Calu3 (cell line): ENCODE data around the gene EFNA4. TPM values are rescaled to one million over a fixed set of nuclear protein-coding genes. Genes with fewer than 3 reads are reported as not detected.

Experiments used
- BruUV-seq: library from RNA; stranded (reverse); fragments of 400-500 nt; replicated peaks from 2 replicates; lab custom pipeline; 2021; lab: Mats Ljungman, UMichigan
- CTCF ChIA-PET: fragments of 300-600 bp; sonication (Branson Sonifier 250); formaldehyde crosslinking; loops from one replicate; lab custom pipeline; 2022; ENCODE audit warnings: antibody characterized with exemption; lab: Charles Lee
- DNase-seq: peaks from one replicate; pipeline ENCODE4 v3.0.0; 2022
- H3K27ac Mint-ChIP-seq: one replicate; pipeline ENCODE4 v1.8.0; 2022; ENCODE audit warnings: mixed read lengths; ENCODE audit not compliant: unreplicated experiment
- H3K27me3 Mint-ChIP-seq: one replicate; pipeline ENCODE4 v1.8.0; 2022; ENCODE audit warnings: mixed read lengths; ENCODE audit not compliant: unreplicated experiment
- H3K36me3 Mint-ChIP-seq: one replicate; pipeline ENCODE4 v1.8.0; 2022; ENCODE audit warnings: mild to moderate bottlenecking, moderate library complexity, mixed read lengths; ENCODE audit not compliant: insufficient read depth, unreplicated experiment
- H3K4me1 Mint-ChIP-seq: one replicate; pipeline ENCODE4 v1.8.0; 2022; ENCODE audit warnings: mild to moderate bottlenecking, low read depth, mixed read lengths; ENCODE audit not compliant: unreplicated experiment
- H3K4me3 Mint-ChIP-seq: one replicate; pipeline ENCODE4 v1.8.0; 2022; ENCODE audit warnings: mild to moderate bottlenecking, low read depth, moderate library complexity, mixed read lengths; ENCODE audit not compliant: unreplicated experiment
- H3K9me3 Mint-ChIP-seq: one replicate; pipeline ENCODE4 v1.8.0; 2022; ENCODE audit warnings: low read depth, mixed read lengths; ENCODE audit not compliant: unreplicated experiment
- CTCF ChIP-seq: fragments of 200-600 bp; IDR thresholded peaks from one replicate; pipeline ENCODE4 v1.8.0; 2022; ENCODE audit warnings: antibody characterized with exemption; ENCODE audit not compliant: unreplicated experiment
- intact Hi-C: fragments of 100-400 bp; cut with micrococcal nuclease; formaldehyde crosslinking; loops from one replicate; pipeline ENCODE4 v1.10.0; 2022; ENCODE audit not compliant: unreplicated experiment
- total RNA-seq: library from RNA; stranded (reverse); gene quantifications from 2 replicates; pipeline ENCODE4 v1.2.3, GENCODE V29; 2022

The EFNA4 gene
- total RNA-seq, 1 experiment from 2014 or later, result 13.9 TPM

- no peak overlapping the region for H3K27ac Mint-ChIP-seq
- CTCF ChIA-PET, result interaction anchor here (1.5 to 1.9 kb wide), 2 partner anchors 73 to 78 kb away, joined by 7 to 8 read pairs; partner anchors contain the start of gene KRTCAP2
- intact Hi-C loops, result loop anchor here (1.0 to 5.0 kb wide), 2 partner anchors 33 to 74 kb away; partner anchors contain the start of gene EFNA1
Observed at GRCh38 chr1:155094622-155094948, 31.0 kb downstream of the EFNA4 start.

GRCh38 chr1:155099331-155099730 lies 35.8 kb downstream of the EFNA4 start:
- no peak for TF ChIP-seq CTCF
- no peak for DNase-seq
- Mint-ChIP-seq H3K36me3 (no peaks in the 10 kb centered on the region), H3K27ac (no peak overlapping the region), H3K4me1 (peaks cover 3% of the 10 kb centered on the region), H3K9me3 (no peaks in the 10 kb centered on the region), H3K4me3 (no peak overlapping the region), H3K27me3 (peaks cover 19% of the 10 kb centered on the region)
- BruUV-seq, result no TSS peak
- CTCF ChIA-PET, result interaction anchor here (0.6 to 0.7 kb wide), 5 partner anchors 39 to 963 kb away, joined by 3 to 8 read pairs (median 4); no protein-coding TSS in a partner anchor
- intact Hi-C loops, result no loop called here

More at GRCh38 chr1:155094622-155094948, 31.0 kb downstream of the EFNA4 start:
- no peaks in the 10 kb centered on the region for H3K9me3 Mint-ChIP-seq
- H3K4me1 Mint-ChIP-seq, result peaks cover 10% of the 10 kb centered on the region
- H3K27me3 Mint-ChIP-seq, result peaks cover 16% of the 10 kb centered on the region
- no peak overlapping the region for H3K4me3 Mint-ChIP-seq
- no peak for DNase-seq
- no peaks in the 10 kb centered on the region for H3K36me3 Mint-ChIP-seq
- TF ChIP-seq CTCF, result no peak
- BruUV-seq, result no TSS peak

GRCh38 chr1:155103325-155103724 lies 39.8 kb downstream of the EFNA4 start:
- Mint-ChIP-seq H3K4me1 (no peaks in the 10 kb centered on the region), H3K4me3 (no peak overlapping the region), H3K27ac (no peak overlapping the region), H3K36me3 (no peaks in the 10 kb centered on the region), H3K9me3 (no peaks in the 10 kb centered on the region), H3K27me3 (peaks cover 23% of the 10 kb centered on the region)
- intact Hi-C loops, result no loop called here
- CTCF ChIA-PET, result interaction anchor here (0.6 kb wide), 2 partner anchors 79 to 100 kb away, joined by 3 to 6 read pairs; no protein-coding TSS in a partner anchor
- no peak for DNase-seq
- no TSS peak for BruUV-seq
- no peak for TF ChIP-seq CTCF

GRCh38 chr1:155104605-155105534 lies 41.3 kb downstream of the EFNA4 start:
- intact Hi-C loops, result no loop called here
- no peak overlapping the region for H3K4me3 Mint-ChIP-seq
- CTCF ChIA-PET, result no interaction called here
- H3K27me3 Mint-ChIP-seq, result peaks cover 23% of the 10 kb centered on the region
- no peak overlapping the region for H3K27ac Mint-ChIP-seq
- H3K4me1 Mint-ChIP-seq, result no peaks in the 10 kb centered on the region
- no peaks in the 10 kb centered on the region for H3K9me3 Mint-ChIP-seq
- no TSS peak for BruUV-seq
- TF ChIP-seq CTCF, result no peak
- H3K36me3 Mint-ChIP-seq, result no peaks in the 10 kb centered on the region
- no peak for DNase-seq
